Stimulated activated CD4-positive, alpha-beta T cell treated with anti-CD3 and anti-CD28 coated beads, Interleukin-2, amount 100 ng/mL, for 24 hours (primary cell): Measurements from ENCODE around the gene MOB4.

Source experiments
- DNase-seq, 2 donors: peaks; one replicate each; pipeline ENCODE4 v3.0.0-alpha.2; 2020

Gene MOB4

GRCh38 chr2:197597166-197597565 lies 81.3 kb downstream of the MOB4 start:
- DNase-seq = no peak

DNA sequence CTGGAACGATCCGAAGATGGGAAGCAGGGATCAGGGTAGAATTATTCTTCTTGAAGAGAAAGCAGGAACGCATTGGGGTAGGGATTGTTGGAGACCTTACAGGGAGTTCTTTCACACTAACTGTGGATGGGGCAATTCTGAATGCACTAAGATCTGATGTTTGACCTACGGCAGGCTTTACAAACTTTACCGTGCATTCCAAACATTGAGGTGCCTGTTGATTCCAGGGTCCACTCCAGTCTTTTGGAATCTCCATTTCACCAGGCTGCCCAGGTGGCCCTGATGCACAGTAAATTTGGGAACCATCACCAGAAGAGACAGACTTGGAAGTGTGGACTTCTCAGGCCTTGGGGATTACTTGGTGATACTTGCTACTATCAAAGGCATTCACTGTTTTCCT lies 82.6 kb downstream of the MOB4 start:
- no peak for DNase-seq

- peak in 1 of 2 donors; percentile 23 for DNase-seq
Measured at GRCh38 chr2:197599285-197599965, 83.6 kb downstream of the MOB4 start.

DNA sequence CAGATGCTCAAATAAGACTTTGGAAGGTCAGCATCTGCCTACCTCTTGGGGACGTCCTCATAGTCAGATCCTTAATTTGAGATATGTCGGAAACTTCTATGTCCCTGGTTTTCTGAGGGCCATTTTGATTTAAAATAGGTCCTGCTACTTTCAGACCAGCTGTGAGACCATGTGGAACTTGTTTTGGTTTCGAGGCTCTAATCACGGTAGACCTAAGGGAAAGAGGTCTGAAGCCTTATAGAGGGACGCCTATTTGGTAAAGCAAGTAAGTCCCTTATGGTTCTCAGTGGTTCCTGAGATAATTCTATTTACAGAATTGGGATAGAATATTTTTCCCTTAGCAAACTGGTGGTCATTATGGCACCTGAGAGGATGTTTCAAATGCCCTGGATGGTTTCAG lies 84.4 kb downstream of the MOB4 start:
- DNase-seq = no peak

DNA sequence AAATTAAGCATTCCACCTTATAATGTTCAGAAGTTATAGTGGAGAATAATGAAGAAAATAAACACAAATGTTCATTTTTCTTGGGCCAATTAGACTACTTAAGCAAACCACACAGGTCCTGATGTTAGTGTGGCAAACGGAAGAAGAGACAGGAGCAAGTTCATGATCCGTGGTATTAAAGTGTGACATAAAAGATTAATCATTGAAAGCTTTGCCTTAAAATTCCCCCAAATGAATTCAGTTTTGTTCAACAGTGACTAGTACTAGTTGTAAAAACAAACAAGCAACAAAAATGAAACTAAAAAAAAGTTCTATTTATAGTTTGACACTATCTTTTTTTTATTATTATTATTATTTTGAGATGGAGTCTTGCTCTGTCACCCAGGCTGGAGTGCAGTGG lies 85.9 kb downstream of the MOB4 start:
- DNase-seq = no peak
